ENCODE data around the gene RBM19.

Gene RBM19

DNA sequence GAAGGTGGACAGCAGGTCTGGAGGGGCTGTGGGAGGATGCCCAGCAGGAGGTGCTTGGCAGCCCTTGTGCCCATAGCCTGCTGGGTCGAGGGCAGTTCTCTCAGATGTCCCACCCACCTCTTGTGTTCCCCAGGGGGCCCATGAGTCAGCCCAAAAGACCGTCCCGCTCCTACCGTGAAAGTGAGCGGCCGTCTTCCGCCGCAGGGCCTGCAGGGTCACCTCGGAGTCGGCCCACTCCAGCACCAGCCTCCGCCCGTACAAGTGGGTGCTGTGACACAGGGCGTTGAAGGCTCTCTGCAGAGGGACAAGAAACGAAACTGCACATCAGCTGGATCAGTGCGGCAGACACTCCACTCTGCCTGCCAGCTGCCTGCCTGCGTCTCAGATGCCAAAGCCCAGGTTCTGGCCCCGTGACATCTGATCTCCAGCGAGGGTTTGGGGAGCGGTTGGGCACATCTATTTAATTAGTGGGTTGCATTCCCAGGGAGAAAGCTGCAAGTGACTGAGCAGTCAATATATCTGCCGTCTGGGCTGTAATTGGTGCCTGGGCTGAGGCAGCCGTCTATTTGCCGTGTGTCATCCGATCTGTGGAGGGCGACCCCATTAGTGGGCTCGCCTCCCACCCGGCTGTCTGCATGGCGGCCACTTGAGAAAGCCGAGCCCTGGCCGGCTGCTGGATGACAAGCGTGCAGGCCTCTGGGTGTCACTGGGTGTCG is 121.5 kb downstream of the RBM19 start:
- no peak for ATAC-seq
- H3K27ac Mint-ChIP-seq: no peak overlapping the region
- no peak overlapping the region for H3K4me3 Mint-ChIP-seq
- no peaks in the 10 kb centered on the region for H3K9me3 Mint-ChIP-seq
- H3K27me3 Mint-ChIP-seq: no peaks in the 10 kb centered on the region
- no peaks in the 10 kb centered on the region for H3K4me1 Mint-ChIP-seq
- H3K36me3 Mint-ChIP-seq: peaks cover 79% of the 10 kb centered on the region

GRCh38 chr12:113842699-113843098 is 123.4 kb downstream of the RBM19 start:
- H3K27ac Mint-ChIP-seq: no peak overlapping the region
- no peak for ATAC-seq
- H3K4me3 Mint-ChIP-seq: no peak overlapping the region
- H3K36me3 Mint-ChIP-seq: peaks cover 67% of the 10 kb centered on the region
- no peaks in the 10 kb centered on the region for H3K9me3 Mint-ChIP-seq
- no peaks in the 10 kb centered on the region for H3K27me3 Mint-ChIP-seq
- H3K4me1 Mint-ChIP-seq: no peaks in the 10 kb centered on the region

- ATAC-seq: no peak
- no peak overlapping the region for H3K4me3 Mint-ChIP-seq
- no peaks in the 10 kb centered on the region for H3K27me3 Mint-ChIP-seq
- H3K9me3 Mint-ChIP-seq: no peaks in the 10 kb centered on the region
- peaks cover 62% of the 10 kb centered on the region for H3K36me3 Mint-ChIP-seq
- no peaks in the 10 kb centered on the region for H3K4me1 Mint-ChIP-seq
- H3K27ac Mint-ChIP-seq: no peak overlapping the region
Measured at GRCh38 chr12:113841786-113842185, 124.3 kb downstream of the RBM19 start.

GRCh38 chr12:113840401-113841042 is 125.6 kb downstream of the RBM19 start:
- no peaks in the 10 kb centered on the region for H3K4me1 Mint-ChIP-seq
- H3K4me3 Mint-ChIP-seq: no peak overlapping the region
- H3K27me3 Mint-ChIP-seq: no peaks in the 10 kb centered on the region
- no peak overlapping the region for H3K27ac Mint-ChIP-seq
- no peaks in the 10 kb centered on the region for H3K9me3 Mint-ChIP-seq
- ATAC-seq: no peak
- H3K36me3 Mint-ChIP-seq: peaks cover 53% of the 10 kb centered on the region

GRCh38 chr12:113838896-113839295 is 127.2 kb downstream of the RBM19 start:
- peaks cover 15% of the 10 kb centered on the region for H3K4me1 Mint-ChIP-seq
- no peak overlapping the region for H3K27ac Mint-ChIP-seq
- H3K9me3 Mint-ChIP-seq: no peaks in the 10 kb centered on the region
- no peak overlapping the region for H3K4me3 Mint-ChIP-seq
- no peaks in the 10 kb centered on the region for H3K27me3 Mint-ChIP-seq
- ATAC-seq: no peak
- H3K36me3 Mint-ChIP-seq: peaks cover 49% of the 10 kb centered on the region

DNA sequence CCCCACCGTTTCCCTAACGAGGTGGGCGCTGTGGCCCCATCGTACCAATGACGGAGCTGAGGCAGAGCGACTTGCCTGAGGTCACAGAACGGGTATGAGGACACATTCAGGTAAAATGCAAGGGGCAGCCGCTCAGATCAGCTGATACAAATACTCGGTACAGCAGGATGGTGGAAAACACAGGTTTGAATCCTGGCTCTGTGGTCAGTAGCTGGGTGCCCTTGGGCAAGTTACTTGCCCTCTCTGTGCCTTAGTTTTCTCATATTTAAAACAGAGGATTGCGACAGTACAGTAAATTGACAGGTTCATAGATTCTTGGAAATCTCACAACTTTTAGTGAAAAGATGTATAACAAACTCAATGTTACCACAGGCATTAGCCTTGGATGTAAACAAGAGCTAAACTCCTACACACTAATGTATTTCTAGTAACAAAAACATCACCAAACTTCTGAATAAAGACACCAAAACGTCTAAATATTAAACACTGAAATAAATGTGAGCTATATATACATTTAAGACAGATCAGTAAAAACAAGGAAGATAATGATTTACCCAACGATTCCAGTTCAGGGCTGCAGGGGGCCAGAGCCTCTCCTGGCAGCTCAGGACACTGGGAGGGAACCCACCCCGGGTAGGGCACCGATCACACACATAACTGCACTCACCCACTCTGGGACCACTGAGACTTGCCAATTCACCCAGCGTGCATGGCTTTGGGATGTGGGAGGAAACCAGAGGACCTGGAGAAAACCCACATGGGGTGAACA is 128.4 kb downstream of the RBM19 start:
- Mint-ChIP-seq H3K27ac (no peak overlapping the region), H3K4me3 (no peak overlapping the region), H3K4me1 (peaks cover 23% of the 10 kb centered on the region), H3K36me3 (peaks cover 47% of the 10 kb centered on the region), H3K9me3 (no peaks in the 10 kb centered on the region), H3K27me3 (no peaks in the 10 kb centered on the region)
- ATAC-seq: no peak

DNA sequence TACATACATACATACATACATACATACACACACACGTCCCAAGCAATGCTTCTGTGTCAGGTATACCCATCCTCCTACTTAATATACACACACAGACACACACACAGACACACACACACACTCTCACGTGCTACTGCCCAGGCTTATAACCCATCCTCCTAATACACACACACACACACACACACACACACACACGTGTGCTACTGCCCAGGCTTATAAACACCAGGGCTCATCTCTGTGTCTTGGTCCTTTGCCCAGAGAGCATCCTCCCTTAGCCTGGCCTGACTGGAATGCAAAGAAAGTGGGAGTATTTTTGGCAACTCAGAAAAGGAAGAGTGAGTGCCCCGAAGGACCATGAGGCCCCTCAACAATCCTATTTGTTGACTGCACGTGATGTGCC is 129.0 kb downstream of the RBM19 start:
- no peaks in the 10 kb centered on the region for H3K9me3 Mint-ChIP-seq
- H3K4me3 Mint-ChIP-seq: no peak overlapping the region
- H3K27ac Mint-ChIP-seq: no peak overlapping the region
- ATAC-seq: no peak
- peaks cover 42% of the 10 kb centered on the region for H3K36me3 Mint-ChIP-seq
- no peaks in the 10 kb centered on the region for H3K27me3 Mint-ChIP-seq
- H3K4me1 Mint-ChIP-seq: peaks cover 23% of the 10 kb centered on the region

DNA sequence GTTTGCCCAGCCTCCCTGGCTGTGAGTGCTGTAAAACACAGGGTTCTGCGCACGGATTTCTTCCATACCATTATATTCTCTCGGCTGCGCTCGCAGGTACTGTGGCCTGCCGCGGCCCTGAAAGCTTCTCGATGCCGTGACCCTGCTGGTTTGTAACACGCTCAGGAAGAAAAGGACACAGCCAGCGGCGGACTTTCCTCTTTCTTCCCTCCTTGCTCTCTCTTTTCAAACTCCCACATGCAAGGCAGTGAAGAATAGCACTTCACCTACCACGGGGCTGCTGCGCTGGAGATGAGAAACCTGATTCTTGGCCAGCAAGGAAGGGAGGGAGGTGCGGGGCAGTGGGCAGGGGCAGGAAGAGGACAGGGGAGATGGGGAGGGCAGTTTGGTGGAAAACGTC is 130.2 kb downstream of the RBM19 start:
- H3K9me3 Mint-ChIP-seq: no peaks in the 10 kb centered on the region
- H3K36me3 Mint-ChIP-seq: peaks cover 47% of the 10 kb centered on the region
- H3K27ac Mint-ChIP-seq: no peak overlapping the region
- H3K4me1 Mint-ChIP-seq: peaks cover 23% of the 10 kb centered on the region
- no peak for ATAC-seq
- H3K4me3 Mint-ChIP-seq: no peak overlapping the region
- no peaks in the 10 kb centered on the region for H3K27me3 Mint-ChIP-seq

GRCh38 chr12:113835433-113835832 is 130.7 kb downstream of the RBM19 start:
- Mint-ChIP-seq H3K9me3 (no peaks in the 10 kb centered on the region), H3K4me3 (no peak overlapping the region), H3K27ac (no peak overlapping the region), H3K4me1 (peaks cover 23% of the 10 kb centered on the region), H3K36me3 (peaks cover 43% of the 10 kb centered on the region), H3K27me3 (no peaks in the 10 kb centered on the region)
- ATAC-seq: no peak

DNA sequence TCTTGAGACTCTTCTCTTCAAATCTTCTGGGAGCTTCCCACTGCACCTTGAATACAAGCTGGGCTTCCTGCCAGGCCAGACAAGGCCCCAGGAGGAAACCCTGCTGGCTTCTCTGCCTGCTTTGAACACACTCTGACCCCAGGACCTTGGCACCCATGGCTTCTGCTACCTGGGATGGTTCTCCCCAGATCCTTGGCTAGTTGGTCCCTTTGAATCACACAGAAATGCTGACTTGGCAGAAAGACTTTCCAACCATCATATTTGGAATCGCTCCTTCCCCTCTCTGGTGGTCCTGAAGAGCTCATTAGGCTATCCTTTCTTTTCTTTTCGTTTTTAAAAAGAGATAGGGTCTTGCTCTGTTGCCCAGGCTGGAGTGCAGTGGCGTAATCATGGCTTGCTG is 132.7 kb downstream of the RBM19 start:
- Mint-ChIP-seq H3K4me3 (no peak overlapping the region), H3K27me3 (no peaks in the 10 kb centered on the region), H3K4me1 (peaks cover 23% of the 10 kb centered on the region), H3K36me3 (peaks cover 33% of the 10 kb centered on the region), H3K27ac (no peak overlapping the region), H3K9me3 (no peaks in the 10 kb centered on the region)
- no peak for ATAC-seq

GRCh38 chr12:113831476-113831875 is 134.6 kb downstream of the RBM19 start:
- no peak for ATAC-seq
- Mint-ChIP-seq H3K27me3 (no peaks in the 10 kb centered on the region), H3K4me1 (peaks cover 23% of the 10 kb centered on the region), H3K9me3 (no peaks in the 10 kb centered on the region), H3K4me3 (no peak overlapping the region), H3K36me3 (peaks cover 34% of the 10 kb centered on the region), H3K27ac (no peak overlapping the region)

GRCh38 chr12:113831016-113831415 is 135.1 kb downstream of the RBM19 start:
- no peak overlapping the region for H3K27ac Mint-ChIP-seq
- H3K36me3 Mint-ChIP-seq: peaks cover 39% of the 10 kb centered on the region
- no peak overlapping the region for H3K4me3 Mint-ChIP-seq
- peaks cover 23% of the 10 kb centered on the region for H3K4me1 Mint-ChIP-seq
- no peaks in the 10 kb centered on the region for H3K9me3 Mint-ChIP-seq
- no peaks in the 10 kb centered on the region for H3K27me3 Mint-ChIP-seq
- ATAC-seq: no peak

- no peaks in the 10 kb centered on the region for H3K27me3 Mint-ChIP-seq
- ATAC-seq: no peak
- no peak overlapping the region for H3K4me3 Mint-ChIP-seq
- H3K36me3 Mint-ChIP-seq: peaks cover 45% of the 10 kb centered on the region
- peaks cover 11% of the 10 kb centered on the region for H3K4me1 Mint-ChIP-seq
- no peaks in the 10 kb centered on the region for H3K9me3 Mint-ChIP-seq
- H3K27ac Mint-ChIP-seq: no peak overlapping the region
Measured at GRCh38 chr12:113829212-113829611, 136.9 kb downstream of the RBM19 start.

GRCh38 chr12:113827539-113828114 is 138.5 kb downstream of the RBM19 start:
- Mint-ChIP-seq H3K36me3 (peaks cover 43% of the 10 kb centered on the region), H3K4me1 (no peaks in the 10 kb centered on the region), H3K9me3 (no peaks in the 10 kb centered on the region), H3K27ac (no peak overlapping the region), H3K27me3 (no peaks in the 10 kb centered on the region), H3K4me3 (no peak overlapping the region)
- no peak for ATAC-seq

DNA sequence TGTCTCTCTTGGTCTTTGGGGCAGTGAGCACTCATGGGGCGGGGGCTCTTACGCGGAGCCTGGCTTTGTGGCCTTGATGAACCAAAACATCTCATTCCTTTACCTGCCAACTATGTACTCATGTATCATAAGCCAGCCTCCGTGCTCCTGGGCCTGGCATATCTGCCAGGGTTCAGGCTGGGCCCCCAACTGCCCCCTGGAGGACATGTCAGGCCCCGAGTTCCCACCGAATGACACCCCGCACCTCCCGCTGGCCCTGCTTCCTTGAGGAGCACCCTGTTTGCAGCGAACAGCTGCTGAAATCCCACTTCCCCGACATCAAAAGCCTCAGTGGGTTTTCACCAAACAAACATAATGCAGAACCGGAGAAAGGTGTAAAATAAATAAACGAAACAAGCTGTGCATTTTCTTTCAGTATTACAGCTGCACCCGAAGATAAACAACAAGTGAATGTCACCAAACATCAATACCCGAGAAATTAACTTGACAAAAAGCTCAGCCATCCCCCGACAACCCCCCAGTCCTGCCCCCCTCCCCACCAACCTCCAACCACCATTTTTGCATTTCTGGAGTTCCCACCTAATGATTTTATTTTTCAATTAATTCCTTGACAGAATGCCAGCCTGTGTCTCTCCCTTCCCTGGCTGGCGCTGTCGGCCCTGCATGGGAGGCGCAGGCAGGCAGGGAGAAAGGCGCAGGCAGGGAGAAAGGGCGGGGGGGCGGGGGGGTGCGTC is 139.2 kb downstream of the RBM19 start:
- Mint-ChIP-seq H3K27ac (no peak overlapping the region), H3K36me3 (peaks cover 48% of the 10 kb centered on the region), H3K27me3 (no peaks in the 10 kb centered on the region), H3K4me1 (no peaks in the 10 kb centered on the region), H3K4me3 (no peak overlapping the region), H3K9me3 (no peaks in the 10 kb centered on the region)
- ATAC-seq: no peak
